Fibroblast of skin of back (primary cell): ENCODE data around the gene OLFML1.
"Not testable (repeated sequence)": the region's sequence is repeated elsewhere in the genome, so short reads cannot be mapped to it uniquely, and the experiment has no call there.

Experiments
- DNase-seq: peaks from one replicate; pipeline ENCODE4 v3.0.0-alpha.2; 2013

The OLFML1 gene

GRCh38 chr11:7513234-7514098 lies 28.2 kb downstream of the OLFML1 start, which contains the start of gene PPFIBP2:
PPFIBP2 (plus strand) TSS chr11:7513999; CDS start chr11:7549476, 35,477 bp downstream.
- DNase-seq: peak; percentile 68

- no peak for DNase-seq
These were observed 28.8 kb downstream of the OLFML1 start for GRCh38 chr11:7514099-7514591.

- no peak for DNase-seq
These were observed 30.2 kb downstream of the OLFML1 start for GRCh38 chr11:7515447-7515886.

GRCh38 chr11:7516475-7516874 lies 31.2 kb downstream of the OLFML1 start:
- DNase-seq: no peak

GRCh38 chr11:7517743-7518142 lies 32.4 kb downstream of the OLFML1 start:
- DNase-seq: not testable (repeated sequence)

GRCh38 chr11:7518811-7519562 lies 33.7 kb downstream of the OLFML1 start:
- DNase-seq: no peak

GRCh38 chr11:7520011-7520942 lies 35.0 kb downstream of the OLFML1 start:
- DNase-seq: no peak

GRCh38 chr11:7520981-7521487 lies 35.7 kb downstream of the OLFML1 start:
- DNase-seq: no peak

GRCh38 chr11:7522121-7522520 lies 36.8 kb downstream of the OLFML1 start:
- DNase-seq: no peak

GRCh38 chr11:7522546-7522945 lies 37.2 kb downstream of the OLFML1 start:
- no peak for DNase-seq

- DNase-seq: no peak
These were observed 38.3 kb downstream of the OLFML1 start for GRCh38 chr11:7523416-7524210.

GRCh38 chr11:7524462-7525235 lies 39.3 kb downstream of the OLFML1 start:
- no peak for DNase-seq

- no peak for DNase-seq
These were observed 40.1 kb downstream of the OLFML1 start for GRCh38 chr11:7525424-7525823.

- no peak for DNase-seq
These were observed 41.7 kb downstream of the OLFML1 start for GRCh38 chr11:7527029-7527428.

- no peak for DNase-seq
These were observed 43.3 kb downstream of the OLFML1 start for GRCh38 chr11:7528514-7529049.

GRCh38 chr11:7530013-7530640 lies 44.8 kb downstream of the OLFML1 start:
- no peak for DNase-seq

GRCh38 chr11:7531011-7531410 lies 45.7 kb downstream of the OLFML1 start:
- no peak for DNase-seq

- DNase-seq: no peak
These were observed 47.3 kb downstream of the OLFML1 start for GRCh38 chr11:7532405-7533145.
